Activated gamma-delta T cell (primary cell): ENCODE measurements around the gene FOSL1.

Experiments
- DNase-seq: peaks from one replicate; lab custom pipeline; 2025; lab: John Stamatoyannopoulos, UW
- total RNA-seq, 2 donors: gene quantifications; one replicate each; lab custom pipeline; 2026; lab: John Stamatoyannopoulos, UW

FOSL1 gene
- total RNA-seq: 0.10 to 0.44 reads per million in 2 donors

- DNase-seq: peak; percentile 95
Observed at GRCh38 chr11:65900125-65900898, at the start of gene FOSL1. Gene FOSL1, minus strand, starts transcription at chr11:65900388. Its CDS starts 49 bp downstream, at chr11:65900339.

- DNase-seq: no peak
Observed at GRCh38 chr11:65947603-65948125, 47.5 kb upstream of the FOSL1 start.

GRCh38 chr11:65947133-65947532 lies 46.9 kb upstream of the FOSL1 start:
- no peak for DNase-seq

GRCh38 chr11:65946655-65947054 lies 46.5 kb upstream of the FOSL1 start:
- DNase-seq: no peak

GRCh38 chr11:65945941-65946558 lies 45.9 kb upstream of the FOSL1 start:
- DNase-seq: no peak

- no peak for DNase-seq
Observed at GRCh38 chr11:65945430-65945911, 45.3 kb upstream of the FOSL1 start, which contains the start of gene TSGA10IP. Gene TSGA10IP, plus strand, starts transcription at chr11:65945480. Its CDS starts 196 bp downstream, at chr11:65945676.

GRCh38 chr11:65944767-65945166 lies 44.6 kb upstream of the FOSL1 start:
- DNase-seq: no peak

GRCh38 chr11:65944191-65944590 lies 44.0 kb upstream of the FOSL1 start:
- DNase-seq: no peak

GRCh38 chr11:65942531-65942930 lies 42.3 kb upstream of the FOSL1 start:
- no peak for DNase-seq

GRCh38 chr11:65941720-65942310 lies 41.6 kb upstream of the FOSL1 start:
- no peak for DNase-seq

GRCh38 chr11:65937766-65938165 lies 37.6 kb upstream of the FOSL1 start:
- DNase-seq: no peak

GRCh38 chr11:65934014-65934413 lies 33.8 kb upstream of the FOSL1 start:
- no peak for DNase-seq

- no peak for DNase-seq
Observed at GRCh38 chr11:65932558-65932919, 32.4 kb upstream of the FOSL1 start.

- no peak for DNase-seq
Observed at GRCh38 chr11:65931773-65932557, 31.8 kb upstream of the FOSL1 start.

- DNase-seq: no peak
Observed at GRCh38 chr11:65928667-65929066, 28.5 kb upstream of the FOSL1 start.

GRCh38 chr11:65927904-65928397 lies 27.8 kb upstream of the FOSL1 start:
- no peak for DNase-seq

GRCh38 chr11:65925397-65925796 lies 25.2 kb upstream of the FOSL1 start:
- DNase-seq: no peak

- no peak for DNase-seq
Observed at GRCh38 chr11:65922565-65922964, 22.4 kb upstream of the FOSL1 start.

- DNase-seq: no peak
Observed at GRCh38 chr11:65921876-65922275, 21.7 kb upstream of the FOSL1 start.

GRCh38 chr11:65921033-65921555 lies 20.9 kb upstream of the FOSL1 start:
- DNase-seq: no peak

- DNase-seq: no peak
Observed at GRCh38 chr11:65920372-65920802, 20.2 kb upstream of the FOSL1 start.
